Measurements from ENCODE around the gene BCDIN3D. TPM values are rescaled to one million over a fixed set of nuclear protein-coding genes. Genes with fewer than 3 reads are reported as not detected.

The BCDIN3D gene
- total RNA-seq, 1 experiment from 2014 or later = 3.3 TPM

GRCh38 chr12:49818241-49818895 is 24.5 kb downstream of the BCDIN3D start:
- Histone ChIP-seq H3K79me1 (ENCODE audit: insufficient read depth, low read depth, low read length, poor library complexity, severe bottlenecking) (no peaks in the 10 kb centered on the region), H3T11ph (ENCODE audit: low read length) (no peak overlapping the region), H2BK120ac (ENCODE audit: low read depth, low read length, poor library complexity, severe bottlenecking) (no peak overlapping the region), H4K5ac (ENCODE audit: insufficient read length, low read depth, low read length) (no peak overlapping the region), H4K20me1 (ENCODE audit: control insufficient read depth, insufficient read depth, insufficient read length) (no peaks in the 10 kb centered on the region), H4K8ac (replicated peaks; ENCODE audit: insufficient read length, low read depth, low read length) (no peak overlapping the region), H4K91ac (ENCODE audit: insufficient read length, low read depth, low read length) (no peak overlapping the region), H2BK20ac (ENCODE audit: low read depth, low read length, poor library complexity, severe bottlenecking) (no peak overlapping the region), H3K14ac (ENCODE audit: insufficient read depth, low read length) (no peak overlapping the region), H3K23me2 (ENCODE audit: insufficient read length, low read depth, low read length, poor library complexity, severe bottlenecking) (no peaks in the 10 kb centered on the region), H3K23ac (ENCODE audit: insufficient read length, low read depth, low read length) (no peak overlapping the region), H3K4me1 (ENCODE audit: insufficient read depth, low read length) (no peaks in the 10 kb centered on the region; the same call in 1 of the 2 replicates), H3K18ac (ENCODE audit: insufficient read length, low read depth, low read length) (no peak overlapping the region), H3K4me2 (ENCODE audit: insufficient read depth, insufficient read length, low read length) (no peak overlapping the region), H2BK15ac (ENCODE audit: low read depth, low read length) (no peak overlapping the region), H3K27me3 (ENCODE audit: insufficient read depth, low read length) (no peaks in the 10 kb centered on the region), H3K4ac (ENCODE audit: low read depth, low read length) (no peak overlapping the region), H3K27ac (ENCODE audit: insufficient read length, low read depth, low read length) (no peak overlapping the region), H2AK5ac (ENCODE audit: insufficient read length, low read length) (no peak overlapping the region), H2AFZ (ENCODE audit: low read length) (no peak overlapping the region), H3K9ac (ENCODE audit: extremely low read depth, insufficient read length, low read length) (no peak overlapping the region), H3K56ac (ENCODE audit: insufficient read length, low read depth, low read length) (no peak overlapping the region), H2BK12ac (ENCODE audit: insufficient read length, low read depth, low read length) (no peak overlapping the region), H3K9me3 (ENCODE audit: control insufficient read depth, low read depth, low read length) (no peaks in the 10 kb centered on the region), H3K79me2 (ENCODE audit: insufficient read depth, low read length) (peaks cover 1% of the 10 kb centered on the region; the same call in 1 of the 2 replicates), H2BK5ac (ENCODE audit: insufficient read length, low read length) (no peak overlapping the region)
- no peak for DNase-seq
- Mint-ChIP-seq H3K4me3 (no peak overlapping the region), H3K4me1 (peaks cover 12 to 28% of the 10 kb centered on the region in 2 experiments), H3K27me3 (ENCODE audit: low read depth) (no peaks in the 10 kb centered on the region), H3K36me3 (ENCODE audit: insufficient read depth in 1 of 3, low read depth in 3 of 3) (peaks cover 10 to 26% (median 20%) of the 10 kb centered on the region in 3 experiments), H3K27ac (peak overlapping the region in 1 of 3 experiments; percentile 51; a peak in 1 of 7 replicates), H3K9me3 (no peaks in the 10 kb centered on the region)
- TF ChIP-seq CTCF (conservative IDR thresholded peaks at IDR 0.05) = no peak
- WGBS (ENCODE audit: extremely low coverage, insufficient read length, low lambda C conversion rate) = no CpG with 5 or more reads among the region's 7 CpGs
